GM21717 (cell line): ENCODE data around the gene CTRB1.
"Not testable (repeated sequence)": the region's sequence is repeated elsewhere in the genome, so short reads cannot be mapped to it uniquely, and the experiment has no call there.

Experiments
- ATAC-seq: cut with Tn5 transposase; IDR thresholded peaks from one replicate; pipeline ENCODE4 v1.9.1; 2021; ENCODE audit warnings: mild to moderate bottlenecking, moderate library complexity; ENCODE audit not compliant: unreplicated experiment

CTRB1 gene

GRCh38 chr16:75203667-75204409, 14.9 kb upstream of the CTRB1 start:
- ATAC-seq = no peak

GRCh38 chr16:75204410-75204758, 14.4 kb upstream of the CTRB1 start:
- no peak for ATAC-seq

GRCh38 chr16:75204905-75205304, 13.9 kb upstream of the CTRB1 start:
- not testable (repeated sequence) for ATAC-seq

GRCh38 chr16:75205438-75205837, 13.3 kb upstream of the CTRB1 start:
- not testable (repeated sequence) for ATAC-seq

GRCh38 chr16:75205961-75206748, 12.6 kb upstream of the CTRB1 start:
- not testable (repeated sequence) for ATAC-seq

GRCh38 chr16:75206749-75207451, 11.9 kb upstream of the CTRB1 start, which contains the start of gene CTRB2:
Gene CTRB2, minus strand, starts transcription at chr16:75207161. Its CDS starts 20 bp downstream, at chr16:75207141.
- ATAC-seq = no peak

- ATAC-seq = no peak
Observed at GRCh38 chr16:75207831-75208230, 11.0 kb upstream of the CTRB1 start.

- ATAC-seq = no peak
Observed at GRCh38 chr16:75208242-75208825, 10.5 kb upstream of the CTRB1 start.

GRCh38 chr16:75208861-75209505, 9.8 kb upstream of the CTRB1 start:
- no peak for ATAC-seq

- ATAC-seq = not testable (repeated sequence)
Observed at GRCh38 chr16:75209514-75209913, 9.3 kb upstream of the CTRB1 start.

- ATAC-seq = no peak
Observed at GRCh38 chr16:75209944-75210343, 8.8 kb upstream of the CTRB1 start.

- ATAC-seq = not testable (repeated sequence)
Observed at GRCh38 chr16:75211286-75211685, 7.5 kb upstream of the CTRB1 start.

GRCh38 chr16:75216127-75216526, 2.7 kb upstream of the CTRB1 start:
- ATAC-seq = no peak

GRCh38 chr16:75216576-75216975, 2.2 kb upstream of the CTRB1 start:
- no peak for ATAC-seq

- ATAC-seq = no peak
Observed at GRCh38 chr16:75217389-75217851, 1.4 kb upstream of the CTRB1 start.

- no peak for ATAC-seq
Observed at GRCh38 chr16:75219088-75219487, 300 bp downstream of the CTRB1 start.

- no peak for ATAC-seq
Observed at GRCh38 chr16:75219838-75220237, 1.1 kb downstream of the CTRB1 start.

GRCh38 chr16:75222271-75222783, 3.5 kb downstream of the CTRB1 start:
- ATAC-seq = no peak

- not testable (repeated sequence) for ATAC-seq
Observed at GRCh38 chr16:75223129-75223528, 4.3 kb downstream of the CTRB1 start.
